Anterior cingulate cortex (tissue), 58 donors: Measurements from ENCODE around the gene MSI2.

Experiments used
- DNase-seq, 58 donors: peaks; one replicate each; lab custom pipeline; 2025; lab: John Stamatoyannopoulos, UW

Gene MSI2

GRCh38 chr17:57730026-57730701 is 473.8 kb downstream of the MSI2 start:
- DNase-seq = no peak

- no peak for DNase-seq
These were observed 475.7 kb downstream of the MSI2 start for GRCh38 chr17:57732062-57732461.

GRCh38 chr17:57733085-57733484 is 476.8 kb downstream of the MSI2 start:
- no peak for DNase-seq
